Pancreas (tissue), 10 donors: ENCODE data around the gene AADACL2. TPM values are rescaled to one million over a fixed set of nuclear protein-coding genes. Genes with fewer than 3 reads are reported as not detected.
A peak's percentile ranks its signal among the peaks of the same experiment; 100 is the strongest.

Experiments used
- ATAC-seq, 4 donors: fragments of 200-7000 bp; cut with Tn5 transposase; one replicate each; pipeline versions ENCODE4 v1.8.0 to v1.9.1; 2020; ENCODE audit warnings: mild to moderate bottlenecking in 4 of 4, moderate library complexity in 4 of 4
- DNase-seq, 6 donors: peaks; one replicate each; pipeline ENCODE4 v3.0.0-alpha.2; 2020
- FAIRE-seq: peaks from 2 replicates; lab custom pipeline; 2012; peaks lifted over from hg19 to GRCh38; lab: Jason Lieb, UNC
- H3K27ac ChIP-seq, 4 donors: fragments of 200-600 bp; sonication (generic); 1 replicate in 3 of 4; 2 replicates in 1 of 4; pipeline versions ENCODE4 v1.5.0 to v1.8.0; 2020
- H3K27me3 ChIP-seq, 4 donors: fragments of 200-600 bp; one replicate each; pipeline ENCODE4 v1.8.0; 2021
- H3K36me3 ChIP-seq, 3 donors: fragments of 200-600 bp; sonication (generic) in 1 of 3; one replicate each; pipeline versions ENCODE4 v1.5.0 to v1.8.0; 2020 to 2021
- H3K4me1 ChIP-seq, 3 donors: fragments of 200-600 bp; one replicate each; pipeline ENCODE4 v1.8.0; 2021
- H3K4me3 ChIP-seq, 4 donors: fragments of 200-600 bp; sonication (generic) in 2 of 4; one replicate each; pipeline versions ENCODE4 v1.5.0 to v1.8.0; 2020 to 2021
- H3K9me3 ChIP-seq, 4 donors: fragments of 200-600 bp; one replicate each; pipeline ENCODE4 v1.8.0; 2021
- CTCF ChIP-seq, 4 donors: fragments of 200-600 bp; sonication (generic) in 3 of 4; IDR thresholded peaks; one replicate each; pipeline versions ENCODE4 v1.5.0 to v1.8.0; 2021; ENCODE audit warnings: antibody characterized with exemption in 4 of 4
- WGBS, 2 donors: extraction: QIAGEN DNeasy Blood & Tissue Kit; methylation state at CpG; one replicate each; pipeline ENCODE4 v1.1.7; 2013; 5-methylcytosine and 5-hydroxymethylcytosine counted together
- intact Hi-C, 3 donors: fragments of 100-400 bp; cut with DNase I; formaldehyde crosslinking; loops; one replicate each; pipeline versions ENCODE4 v1.11.1 to v1.14.2; 2022
- polyA plus RNA-seq, 2 donors: library from polyadenylated mRNA; stranded (reverse); fragments of 200-250 nt; gene quantifications; one replicate each; pipeline ENCODE4 v1.2.3, GENCODE V29; 2013
- total RNA-seq, 6 donors: library from RNA; stranded (reverse); fragmentation: NEBNext Ultra II Directional in 4 of 6; extraction: Animal tissue kit (Norgen Biotek cat#: 25700) in 4 of 6; gene quantifications; one replicate each; pipeline versions ENCODE4 v1.2.1 to v1.2.4, GENCODE V29; 2021 to 2023
- donor health status: healthy with polysubstance abuse.
- donor health status: DM: no; HTN: no; CAD: no; lungs with moderate emphysema.
- donor health status: DM: no; HTN: no; CAD: no.
- donor health status: control.
- donor health status: control.
- donor health status: Bipolar disorder and iron deficiency.
- donor health status: DM: yes; HTN: yes; CAD: no.
- donor health status: DM: no; HTN: no; CAD: no.
- donor health status: DM: no; HTN: no; CAD: no.
- donor health status: DM: yes; HTN: yes; CAD: no.

AADACL2 gene
- not detected for total RNA-seq
- not detected for polyA plus RNA-seq

GRCh38 chr3:151733613-151734012 lies at the start of gene AADACL2:
Gene AADACL2, plus strand, starts transcription at chr3:151733927. Its CDS starts 109 bp downstream, at chr3:151734036.
- ATAC-seq = no peak

GRCh38 chr3:151684094-151684493 lies 49.6 kb upstream of the AADACL2 start:
- H3K36me3 ChIP-seq = no peaks in the 10 kb centered on the region
- intact Hi-C loops = no loop called here
- ATAC-seq (no peak), FAIRE-seq (no peak), DNase-seq (no peak)
- no peak for TF ChIP-seq CTCF (IDR thresholded peaks at IDR 0.05)
- no peaks in the 10 kb centered on the region for H3K9me3 ChIP-seq
- no peak overlapping the region for H3K4me3 ChIP-seq
- no peaks in the 10 kb centered on the region for H3K27me3 ChIP-seq
- no peaks in the 10 kb centered on the region for H3K4me1 ChIP-seq
- H3K27ac ChIP-seq = no peak overlapping the region

More at GRCh38 chr3:151733613-151734012, at the start of gene AADACL2:
- Histone ChIP-seq H3K27ac (no peak within 1 kb of the TSS), H3K4me1 (no peaks in the 10 kb centered on the region), H3K4me3 (no peak within 1 kb of the TSS), H3K9me3 (no peaks in the 10 kb centered on the region), H3K36me3 (no peaks in the 10 kb centered on the region), H3K27me3 (no peaks in the 10 kb centered on the region)
- WGBS, 2 donors = 87 to 97% methylated on average over 1 of the region's 1 CpG
- FAIRE-seq (no peak), DNase-seq (no peak)
- intact Hi-C loops = no loop called here
- no peak for TF ChIP-seq CTCF (IDR thresholded peaks at IDR 0.05)

- no peak for TF ChIP-seq CTCF (IDR thresholded peaks at IDR 0.05)
- WGBS, 2 donors = 87 to 90% methylated on average over 3 of the region's 3 CpGs
- H3K27ac ChIP-seq = no peak overlapping the region
- H3K36me3 ChIP-seq = no peaks in the 10 kb centered on the region
- intact Hi-C loops = no loop called here
- ATAC-seq (no peak), DNase-seq (no peak), FAIRE-seq (no peak)
- H3K4me1 ChIP-seq = no peaks in the 10 kb centered on the region
- no peak overlapping the region for H3K4me3 ChIP-seq
- H3K9me3 ChIP-seq = no peaks in the 10 kb centered on the region
- H3K27me3 ChIP-seq = no peaks in the 10 kb centered on the region
Measured at GRCh38 chr3:151686257-151686656, 47.5 kb upstream of the AADACL2 start.

GRCh38 chr3:151687076-151687475 lies 46.7 kb upstream of the AADACL2 start:
- no peaks in the 10 kb centered on the region for H3K27me3 ChIP-seq
- H3K9me3 ChIP-seq = no peaks in the 10 kb centered on the region
- WGBS, 2 donors = 34 to 36% methylated on average over 5 of the region's 5 CpGs
- H3K36me3 ChIP-seq = no peaks in the 10 kb centered on the region
- intact Hi-C loops = no loop called here
- FAIRE-seq = no peak
- H3K4me3 ChIP-seq = no peak overlapping the region
- H3K27ac ChIP-seq = no peak overlapping the region
- H3K4me1 ChIP-seq = no peaks in the 10 kb centered on the region
- DNase-seq = no peak
- no peak for ATAC-seq
- no peak for TF ChIP-seq CTCF (IDR thresholded peaks at IDR 0.05)

GRCh38 chr3:151688571-151688970 lies 45.2 kb upstream of the AADACL2 start:
- H3K27me3 ChIP-seq = no peaks in the 10 kb centered on the region
- ATAC-seq (no peak), FAIRE-seq (peak; percentile 13), DNase-seq (no peak)
- 14 to 24% methylated on average over 1 of the region's 1 CpG for WGBS, 2 donors
- no peak overlapping the region for H3K27ac ChIP-seq
- intact Hi-C loops = no loop called here
- H3K4me1 ChIP-seq = no peaks in the 10 kb centered on the region
- H3K4me3 ChIP-seq = no peak overlapping the region
- no peaks in the 10 kb centered on the region for H3K9me3 ChIP-seq
- H3K36me3 ChIP-seq = no peaks in the 10 kb centered on the region
- no peak for TF ChIP-seq CTCF (IDR thresholded peaks at IDR 0.05)
